NCI-H1048 (cell line): ENCODE measurements around the gene HSPB1.
"Not testable (repeated sequence)": the region's sequence is repeated elsewhere in the genome, so short reads cannot be mapped to it uniquely, and the experiment has no call there.

Experiments used
- DNase-seq: peaks from one replicate; lab custom pipeline; 2025; lab: John Stamatoyannopoulos, UW

HSPB1 gene

DNA sequence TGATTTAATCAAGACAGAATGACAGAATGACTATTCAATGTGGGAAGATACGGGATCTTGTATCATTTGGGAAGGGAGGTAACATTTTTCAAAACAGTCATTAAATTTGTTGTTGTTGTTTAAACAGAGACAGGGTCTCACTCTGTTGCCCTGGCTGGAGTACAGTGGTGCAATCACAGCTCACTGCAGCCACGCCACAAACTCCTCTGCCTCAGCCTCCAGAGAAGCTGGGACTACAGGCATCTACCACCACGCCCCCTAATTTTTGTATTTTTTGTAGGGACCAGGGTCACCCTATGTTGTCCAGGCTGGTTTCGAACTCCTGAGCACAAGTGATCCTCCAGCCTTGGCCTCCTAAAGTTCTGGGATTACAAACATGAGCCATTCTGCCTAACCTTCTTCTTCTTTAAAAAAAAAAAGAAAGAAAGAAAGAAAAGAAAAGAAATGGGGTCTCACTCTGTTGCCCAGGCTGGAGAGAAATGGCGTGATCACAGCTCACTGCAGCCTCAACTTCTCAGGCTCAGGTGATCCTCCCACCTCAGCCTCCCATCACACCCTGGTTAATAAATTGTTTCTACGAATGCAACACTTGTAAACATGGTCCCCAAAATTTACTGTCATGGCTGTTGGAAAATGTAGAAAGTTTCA is 32.0 kb downstream of the HSPB1 start:
- DNase-seq: no peak

DNA sequence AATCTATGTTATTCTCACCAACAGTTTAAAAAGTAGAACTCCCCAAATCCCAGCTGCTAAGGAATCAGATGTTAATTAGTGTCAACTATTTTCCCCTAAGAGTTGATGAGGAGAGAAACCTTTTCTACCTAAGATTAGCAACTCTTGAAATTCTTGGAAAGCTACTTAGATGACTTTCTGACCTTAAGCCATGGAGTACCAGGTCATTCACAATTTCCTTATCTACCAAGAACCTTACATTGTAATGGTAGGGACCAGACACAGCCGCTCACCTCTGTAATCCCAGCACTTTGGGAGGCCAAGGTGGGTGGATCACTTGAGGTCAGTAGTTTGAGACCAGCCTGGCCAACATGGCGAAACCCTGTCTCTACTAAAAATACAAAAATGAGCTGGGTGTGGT is 32.9 kb downstream of the HSPB1 start:
- not testable (repeated sequence) for DNase-seq

DNA sequence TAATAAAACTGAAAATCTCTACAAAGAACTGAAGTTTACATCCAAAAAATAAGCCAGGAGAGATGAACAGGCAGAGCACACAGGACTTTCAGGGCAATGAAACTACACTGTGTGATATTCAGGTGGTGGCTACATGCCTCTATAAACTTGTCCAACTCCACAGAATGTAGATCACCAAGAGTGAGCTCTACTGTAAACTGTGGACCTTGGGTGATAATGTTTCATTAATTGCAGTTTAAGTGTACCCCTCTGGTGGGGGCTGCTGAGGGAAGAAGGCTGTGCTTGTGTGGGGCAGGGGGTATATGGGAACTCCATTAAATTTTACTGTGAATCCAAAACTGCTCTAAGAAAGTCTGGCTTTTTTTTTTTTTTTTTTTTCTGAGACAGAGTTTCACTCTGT is 33.6 kb downstream of the HSPB1 start:
- no peak for DNase-seq

DNA sequence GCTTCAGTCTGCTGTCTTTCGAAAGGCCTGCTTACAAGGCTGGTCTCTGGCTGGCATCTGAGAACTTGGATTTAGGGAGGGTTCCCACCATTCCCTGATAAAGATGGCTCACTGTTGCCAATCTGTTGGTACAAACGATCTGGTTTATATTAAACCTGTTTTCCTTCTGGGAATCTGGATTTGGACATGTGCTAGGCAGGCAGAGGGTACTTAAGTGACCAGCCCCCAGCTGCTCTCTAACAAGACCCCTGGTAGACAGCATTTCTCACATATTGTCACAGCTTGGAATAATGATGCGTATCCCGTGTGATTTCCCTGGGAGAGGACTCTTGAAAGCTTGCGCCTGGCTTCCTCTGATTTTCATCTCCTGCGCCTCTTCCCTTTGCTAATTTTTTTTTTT is 34.7 kb downstream of the HSPB1 start:
- no peak for DNase-seq

DNA sequence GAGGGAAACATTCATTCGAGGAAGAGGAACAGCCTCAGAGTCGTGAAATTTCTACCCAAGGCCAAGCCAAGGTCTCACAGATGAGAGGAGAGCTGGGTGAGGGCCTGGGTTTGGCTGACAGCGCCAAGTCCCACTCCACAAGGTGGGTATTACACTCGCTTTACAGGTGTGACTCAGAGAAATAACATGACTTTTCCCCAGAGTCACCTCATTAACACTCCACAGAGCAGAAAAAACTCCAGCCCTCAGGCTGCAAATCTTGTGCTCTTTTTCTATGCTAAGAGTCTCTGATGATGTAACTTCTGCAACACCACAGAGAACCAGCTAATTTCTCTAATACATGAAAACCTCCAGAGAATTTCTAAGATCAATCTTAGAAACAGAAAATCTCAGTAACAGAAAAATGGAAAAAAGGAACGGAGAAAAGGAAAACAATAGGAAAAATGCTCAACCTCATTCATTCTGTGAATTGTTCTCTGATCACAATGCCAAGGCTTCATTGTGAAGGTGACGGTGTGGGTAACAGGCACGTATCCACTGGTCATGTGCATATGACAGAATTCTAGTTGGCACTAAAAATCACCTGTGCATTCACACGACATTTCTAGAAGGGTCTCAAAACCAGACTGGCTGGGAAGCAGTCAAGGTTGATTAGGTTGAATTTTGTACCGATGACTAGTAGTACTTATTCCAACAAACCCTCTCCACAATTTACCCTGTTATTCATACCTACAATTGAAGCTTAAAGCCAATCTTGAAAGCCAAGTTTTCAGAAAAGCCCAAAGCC is 36.0 kb downstream of the HSPB1 start:
- no peak for DNase-seq

DNA sequence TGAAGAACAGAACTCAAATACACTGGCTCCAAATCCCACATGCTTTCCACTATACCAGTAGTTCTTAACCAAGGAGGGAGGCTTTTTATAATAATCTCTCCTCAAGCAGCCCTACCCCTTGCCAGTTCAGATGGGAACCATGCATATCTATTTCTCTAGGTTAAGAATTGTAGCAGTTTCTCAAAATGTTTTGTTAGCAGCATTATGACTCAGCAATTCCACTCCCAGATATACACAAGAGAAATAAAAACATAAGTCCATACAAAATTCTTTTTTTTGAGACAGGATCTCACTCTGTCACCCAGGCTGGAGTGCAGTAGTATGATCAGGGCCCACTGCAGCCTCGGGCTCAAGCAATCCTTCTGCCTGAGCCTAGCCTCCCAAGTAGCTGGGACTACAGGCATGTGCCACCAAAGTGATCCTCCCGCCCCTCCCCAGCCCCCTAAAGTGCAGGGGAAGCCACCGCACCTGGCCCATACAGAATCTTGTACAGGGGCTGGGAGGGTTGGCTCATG is 38.2 kb downstream of the HSPB1 start:
- DNase-seq: no peak

DNA sequence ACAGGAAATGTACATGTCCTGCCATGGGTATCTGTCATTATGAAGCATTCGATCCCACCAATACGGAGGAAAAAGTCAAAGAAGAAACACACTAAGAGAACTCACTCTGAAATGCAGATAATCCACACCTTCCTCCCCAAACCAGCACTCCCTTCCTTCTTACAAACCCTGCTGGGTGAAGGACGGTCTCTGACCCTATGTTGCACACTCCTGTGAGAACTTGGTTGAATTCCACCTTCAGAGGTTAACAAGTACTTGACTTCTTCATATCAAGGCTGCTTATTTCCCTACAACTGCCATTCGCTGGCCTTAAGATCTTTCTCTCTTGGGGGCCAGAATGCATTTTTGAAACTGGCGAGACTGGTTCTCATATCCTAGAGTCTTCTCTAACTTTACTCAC is 39.7 kb downstream of the HSPB1 start:
- DNase-seq: no peak

DNA sequence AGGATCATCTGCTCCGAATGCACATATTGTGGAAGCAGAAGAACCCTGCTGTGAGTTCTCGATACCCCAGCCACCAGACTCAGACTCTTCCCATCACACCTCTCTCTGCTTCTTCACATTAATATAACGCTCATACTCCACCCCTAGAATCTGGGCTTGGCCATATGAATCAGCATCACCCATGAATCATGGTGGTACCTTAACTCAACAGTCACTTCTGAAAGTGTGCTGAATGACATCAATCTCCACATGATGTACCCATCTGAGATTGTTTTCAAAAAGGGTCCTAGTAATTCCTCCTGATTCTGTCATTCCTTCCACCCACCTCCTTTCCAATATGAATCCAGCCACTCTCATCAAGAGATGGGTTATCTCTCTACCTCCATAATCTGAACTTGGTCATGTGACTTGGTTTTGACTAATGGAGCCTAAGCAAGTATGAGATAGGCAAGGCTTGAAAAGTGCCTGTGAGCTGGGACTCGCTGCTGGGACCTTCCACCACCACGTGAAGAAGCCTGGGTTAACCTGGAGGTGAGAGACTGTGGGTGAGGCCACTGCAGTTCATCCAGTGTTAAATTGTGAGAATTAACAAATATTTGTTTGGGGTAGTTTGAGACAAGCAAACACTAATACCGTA is 40.9 kb downstream of the HSPB1 start:
- no peak for DNase-seq

DNA sequence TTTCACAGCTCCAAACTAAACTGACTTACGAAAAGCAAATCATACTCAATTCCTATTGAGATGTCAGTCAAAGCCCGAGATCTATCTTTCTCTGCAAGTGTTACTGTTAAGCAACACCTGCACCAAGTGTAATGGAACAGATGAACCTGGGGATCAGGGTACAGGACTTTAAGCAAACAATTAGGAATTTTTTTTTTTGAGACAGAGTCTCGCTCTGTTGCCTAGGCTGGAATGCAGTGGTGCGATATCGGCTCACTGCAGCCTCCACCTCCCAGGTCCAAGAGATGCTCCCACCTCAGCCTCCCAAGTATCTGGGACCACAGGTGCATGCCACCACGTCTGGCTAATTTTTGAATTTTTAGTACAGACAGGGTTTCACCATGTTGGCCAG is 41.5 kb downstream of the HSPB1 start:
- no peak for DNase-seq

DNA sequence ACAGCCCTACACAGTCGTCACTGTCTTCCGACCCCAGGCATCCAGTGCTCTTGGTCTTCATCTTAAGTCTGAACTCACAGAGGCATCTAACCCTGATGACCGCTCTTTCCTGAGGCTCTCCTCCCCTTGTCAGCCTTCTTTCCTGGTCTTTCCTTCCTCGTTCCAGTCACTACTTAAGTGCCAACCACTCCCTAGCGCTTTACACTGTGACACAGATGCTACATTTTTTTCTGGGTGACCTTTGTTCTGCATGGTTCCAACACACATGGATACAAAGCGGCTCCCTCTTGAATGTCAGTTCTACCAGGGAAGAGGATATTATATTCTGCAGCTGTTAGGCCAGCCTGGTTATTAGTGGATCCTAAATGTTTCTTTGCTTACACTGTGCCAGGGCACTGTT is 43.6 kb downstream of the HSPB1 start:
- no peak for DNase-seq

DNA sequence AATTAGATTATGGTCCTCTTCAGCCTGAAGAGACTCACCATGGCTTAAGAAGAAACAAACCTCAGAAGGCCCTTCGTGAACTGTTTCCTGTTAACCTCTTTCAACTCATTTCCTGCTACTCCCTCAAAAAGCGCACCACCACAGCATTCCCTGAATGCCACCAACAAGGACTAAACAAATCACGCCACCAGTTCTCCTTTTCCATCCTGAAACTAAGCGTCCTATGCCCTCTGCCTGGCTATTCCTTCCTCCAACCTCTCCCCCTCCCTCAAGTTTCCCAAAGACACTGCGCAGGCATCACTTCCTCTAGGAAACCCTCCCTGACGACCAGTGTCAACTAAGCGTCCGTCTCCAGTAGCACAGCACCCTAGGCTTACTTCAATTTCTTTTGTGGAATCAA is 44.3 kb downstream of the HSPB1 start:
- DNase-seq: no peak

DNA sequence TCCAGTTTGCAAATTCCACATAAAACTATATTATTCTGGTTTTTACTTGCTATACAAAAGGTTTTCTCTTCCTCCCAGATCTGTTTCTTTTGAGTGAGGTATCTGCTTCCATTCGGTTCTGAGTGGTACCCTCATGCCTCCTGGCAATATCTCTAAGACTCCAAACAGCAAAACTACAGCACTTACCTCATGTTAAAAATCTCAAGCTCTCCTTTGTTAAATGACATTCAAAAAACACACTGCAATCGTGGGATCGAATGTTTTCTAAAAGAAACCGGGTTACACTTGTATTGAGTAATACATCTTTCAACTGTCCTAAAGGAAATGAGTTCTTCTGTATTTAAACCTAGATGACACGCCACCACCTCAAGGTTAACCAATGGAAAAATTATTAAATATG is 45.2 kb downstream of the HSPB1 start:
- no peak for DNase-seq

DNA sequence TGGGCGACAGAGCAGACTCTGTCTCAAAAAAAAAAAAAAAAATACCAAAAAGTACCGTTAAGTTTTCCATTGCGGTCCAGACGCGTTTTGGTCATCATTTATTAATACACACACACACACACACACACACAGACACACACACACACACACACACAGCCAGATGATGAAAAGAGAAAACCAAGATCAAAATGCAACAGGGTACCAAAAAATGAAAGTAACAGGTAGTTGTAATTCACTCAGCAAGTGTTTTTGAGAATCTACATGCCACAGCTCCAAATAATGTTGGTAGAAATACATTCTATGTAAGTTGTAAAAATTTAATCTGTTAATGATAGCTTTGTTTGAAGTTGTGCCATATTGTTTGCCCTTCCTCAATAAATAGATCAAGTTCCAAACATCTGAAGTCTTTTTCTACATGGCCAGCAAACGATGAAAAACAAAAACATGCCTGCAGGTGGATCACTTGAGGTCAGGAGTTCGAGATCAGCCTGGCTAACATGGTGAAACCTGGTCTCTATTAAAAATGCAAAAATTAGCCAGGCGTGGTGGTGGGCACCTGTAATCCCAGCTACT is 46.9 kb downstream of the HSPB1 start:
- no peak for DNase-seq

DNA sequence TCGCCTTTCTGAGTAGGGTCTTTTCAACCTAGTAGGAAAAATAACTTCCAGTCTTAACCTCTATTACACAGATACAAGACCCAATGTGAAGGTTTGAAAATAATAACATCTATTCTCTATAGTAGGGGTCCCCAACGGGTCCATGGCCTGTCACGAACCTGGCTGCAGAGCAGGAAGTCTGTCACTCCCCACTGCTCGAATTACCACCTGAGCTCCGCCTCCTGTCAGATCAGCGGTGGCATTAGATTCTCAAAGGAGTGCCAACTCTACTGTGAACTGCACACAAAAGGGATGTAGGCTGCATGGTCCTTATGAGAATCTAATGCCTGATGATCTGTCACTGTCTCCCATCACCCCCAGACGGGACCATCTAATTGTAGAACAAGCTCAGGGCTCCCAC is 48.9 kb downstream of the HSPB1 start:
- no peak for DNase-seq

DNA sequence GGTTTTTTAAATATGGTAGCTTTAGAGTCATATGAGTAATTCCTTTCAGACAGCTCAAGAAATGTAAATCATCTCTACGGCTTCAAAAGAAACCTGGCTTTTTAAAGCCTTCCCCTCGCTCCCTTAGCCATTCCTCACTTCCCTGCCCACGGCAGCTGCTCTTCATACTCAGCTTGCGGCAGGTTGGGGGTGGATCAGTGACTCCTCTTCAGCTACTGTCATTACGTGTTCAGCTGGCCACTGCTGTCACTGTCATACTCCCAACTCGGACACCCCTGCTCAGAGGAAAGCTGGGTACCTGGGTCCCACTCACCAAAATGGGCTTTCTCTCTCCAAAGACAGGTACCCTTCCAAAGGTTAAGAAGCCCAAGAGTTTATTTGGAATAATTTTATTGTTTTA is 49.7 kb downstream of the HSPB1 start:
- DNase-seq: no peak

DNA sequence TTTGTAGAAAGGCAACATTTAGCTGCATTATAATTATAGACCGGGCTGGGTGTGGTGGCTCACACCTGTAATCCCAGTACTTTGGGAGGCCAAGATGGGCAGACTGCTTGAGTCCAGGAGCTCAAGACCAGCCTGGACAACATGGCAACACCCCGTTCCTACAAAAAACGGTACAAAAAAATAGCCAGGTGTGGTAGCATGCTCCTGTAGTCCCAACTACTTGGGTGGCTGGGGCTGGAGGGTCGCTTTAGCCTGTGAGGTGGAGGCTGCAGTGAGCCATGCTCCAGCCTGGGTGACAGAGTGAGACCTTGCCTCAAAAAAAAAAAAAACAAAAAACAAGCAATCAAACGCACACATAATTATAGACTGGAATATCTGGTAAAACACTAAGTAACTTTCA is 51.3 kb downstream of the HSPB1 start:
- DNase-seq: no peak
